Esophagus (tissue), 2 donors: ENCODE measurements around the gene UBE2F. TPM values are rescaled to one million over a fixed set of nuclear protein-coding genes. Genes with fewer than 3 reads are reported as not detected.
"Not testable (repeated sequence)": the region's sequence is repeated elsewhere in the genome, so short reads cannot be mapped to it uniquely, and the experiment has no call there.

Experiments used
- H3K27ac ChIP-seq, 2 donors: one replicate each; pipeline ENCODE4 v1.5.1; 2013; ENCODE audit warnings: low read depth in 2 of 2, mild to moderate bottlenecking in 2 of 2, inconsistent platforms in 1 of 2, low read length in 1 of 2, moderate library complexity in 1 of 2
- H3K27me3 ChIP-seq, 2 donors: one replicate each; pipeline ENCODE4 v1.6.1; 2013; ENCODE audit warnings: low read length in 2 of 2, control low read depth in 1 of 2, mild to moderate bottlenecking in 1 of 2; ENCODE audit not compliant: insufficient read depth in 2 of 2, control insufficient read depth in 1 of 2
- H3K36me3 ChIP-seq, 2 donors: one replicate each; pipeline ENCODE4 v1.6.1; 2013; ENCODE audit warnings: low read length in 1 of 2; ENCODE audit not compliant: control insufficient read depth in 2 of 2, insufficient read depth in 2 of 2
- H3K4me1 ChIP-seq, 2 donors: one replicate each; pipeline ENCODE4 v1.6.1; 2013; ENCODE audit warnings: low read length in 1 of 2; ENCODE audit not compliant: control insufficient read depth in 2 of 2, insufficient read depth in 2 of 2
- H3K4me3 ChIP-seq, 2 donors: one replicate each; pipeline ENCODE4 v1.5.1; 2013; ENCODE audit warnings: low read length in 2 of 2, mild to moderate bottlenecking in 2 of 2, low read depth in 1 of 2, moderate library complexity in 1 of 2
- H3K9me3 ChIP-seq, 2 donors: one replicate each; pipeline ENCODE4 v1.6.1; 2013; ENCODE audit warnings: mild to moderate bottlenecking in 2 of 2, low read depth in 1 of 2, low read length in 1 of 2, moderate library complexity in 1 of 2; ENCODE audit not compliant: control insufficient read depth in 2 of 2, insufficient read depth in 1 of 2
- WGBS, 2 donors: extraction: QIAGEN DNeasy Blood & Tissue Kit; methylation state at CpG; one replicate each; pipeline ENCODE4 v1.1.7; 2013; 5-methylcytosine and 5-hydroxymethylcytosine counted together
- polyA plus RNA-seq, 2 donors: library from polyadenylated mRNA; stranded (reverse); fragments of 200-250 nt; gene quantifications; one replicate each; pipeline ENCODE4 v1.2.3, GENCODE V29; 2013
- donor health status: healthy with polysubstance abuse.
- donor health status: Bipolar disorder and iron deficiency.

The UBE2F gene
- polyA plus RNA-seq, 2 donors: 45.5 to 52.3 TPM

DNA sequence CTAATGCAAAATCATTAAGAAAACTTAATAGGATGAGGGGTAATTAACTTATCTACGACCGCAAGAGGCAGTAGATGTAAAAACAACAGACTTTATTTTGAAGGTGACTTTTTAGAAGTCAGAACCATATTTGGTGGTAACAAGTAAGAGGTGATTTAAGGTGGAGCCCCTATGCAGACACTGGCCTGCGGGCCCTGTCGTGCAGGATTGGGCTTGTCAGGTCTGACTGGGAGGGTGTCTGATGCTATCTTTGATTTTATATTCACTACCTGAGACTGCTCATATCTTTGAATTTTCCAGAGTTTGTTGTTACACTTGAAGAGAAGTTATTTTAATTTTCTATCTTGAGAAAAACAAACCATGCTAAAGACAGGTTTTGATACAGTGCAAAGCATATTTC, 64.9 kb downstream of the UBE2F start:
- H3K4me1 ChIP-seq: peaks cover 5 to 11% of the 10 kb centered on the region in 2 donors
- WGBS, 2 donors: 56 to 59% methylated on average over 4 of the region's 4 CpGs
- H3K27me3 ChIP-seq: no peaks in the 10 kb centered on the region
- H3K36me3 ChIP-seq: peaks cover 3 to 17% of the 10 kb centered on the region in 2 donors
- no peak overlapping the region for H3K4me3 ChIP-seq
- H3K27ac ChIP-seq: no peak overlapping the region
- H3K9me3 ChIP-seq: no peaks in the 10 kb centered on the region

DNA sequence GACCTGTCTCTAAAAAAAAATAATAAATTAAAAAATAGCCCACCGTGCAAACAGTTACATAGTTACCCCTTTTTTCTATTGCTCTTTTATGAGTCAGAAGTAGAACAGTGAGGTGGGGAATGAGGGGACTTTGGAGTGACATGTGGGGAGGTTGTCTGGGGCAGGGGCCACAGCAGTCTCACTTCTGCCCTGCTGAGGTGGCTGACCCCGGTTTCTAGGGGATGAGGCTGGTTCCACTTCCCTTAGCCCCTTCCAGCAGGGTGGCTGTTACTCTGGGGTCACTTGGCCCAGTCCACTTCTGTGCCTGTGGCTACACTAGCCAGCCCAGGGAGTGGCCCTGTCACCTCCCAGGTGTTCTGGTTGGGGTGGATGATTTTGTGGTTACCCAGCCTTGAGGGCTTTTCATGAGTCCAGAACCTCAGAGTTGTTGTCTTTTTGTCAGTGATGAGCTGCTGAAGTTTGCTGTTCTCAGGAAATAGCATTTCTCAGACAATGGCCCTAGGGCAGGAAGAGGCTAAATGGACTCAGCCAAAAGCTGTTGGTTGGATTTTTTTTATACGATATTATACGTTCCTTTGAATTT, 66.0 kb downstream of the UBE2F start:
- peaks cover 3 to 19% of the 10 kb centered on the region in 2 donors for H3K36me3 ChIP-seq
- 43 to 66% methylated on average over 4 of the region's 4 CpGs for WGBS, 2 donors
- H3K27ac ChIP-seq: no peak overlapping the region

DNA sequence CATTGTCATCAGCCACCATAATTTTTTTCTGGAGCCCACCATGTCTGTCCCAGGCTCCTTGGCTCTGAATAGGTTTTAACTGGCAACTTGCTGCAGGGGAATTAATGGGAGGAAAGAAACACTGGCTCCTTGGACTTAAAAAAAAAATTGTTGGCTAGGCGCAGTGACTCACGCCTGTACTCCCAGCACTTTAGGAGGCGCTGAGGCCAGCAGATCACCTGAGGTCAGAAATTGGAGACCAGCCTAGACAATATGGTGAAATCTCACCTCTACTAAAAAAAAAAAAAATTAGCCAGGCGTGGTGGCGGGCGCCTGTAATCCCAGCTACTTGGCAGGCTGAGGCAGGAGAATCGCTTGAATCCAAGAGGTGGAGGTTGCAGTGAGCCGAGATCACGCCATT, 67.2 kb downstream of the UBE2F start:
- not testable (repeated sequence) for H3K4me3 ChIP-seq, H3K9me3 ChIP-seq, H3K27me3 ChIP-seq, H3K27ac ChIP-seq
- Histone ChIP-seq H3K36me3 (peaks cover 3 to 25% of the 10 kb centered on the region in 2 donors), H3K4me1 (peaks cover 5 to 13% of the 10 kb centered on the region in 2 donors)
- 54 to 74% methylated on average over 9 of the region's 9 CpGs for WGBS, 2 donors

More for the DNA sequence above, 66.0 kb downstream of the UBE2F start:
- Histone ChIP-seq H3K4me1 (peaks cover 5 to 11% of the 10 kb centered on the region in 2 donors), H3K27me3 (no peaks in the 10 kb centered on the region), H3K4me3 (no peak overlapping the region), H3K9me3 (no peaks in the 10 kb centered on the region)

DNA sequence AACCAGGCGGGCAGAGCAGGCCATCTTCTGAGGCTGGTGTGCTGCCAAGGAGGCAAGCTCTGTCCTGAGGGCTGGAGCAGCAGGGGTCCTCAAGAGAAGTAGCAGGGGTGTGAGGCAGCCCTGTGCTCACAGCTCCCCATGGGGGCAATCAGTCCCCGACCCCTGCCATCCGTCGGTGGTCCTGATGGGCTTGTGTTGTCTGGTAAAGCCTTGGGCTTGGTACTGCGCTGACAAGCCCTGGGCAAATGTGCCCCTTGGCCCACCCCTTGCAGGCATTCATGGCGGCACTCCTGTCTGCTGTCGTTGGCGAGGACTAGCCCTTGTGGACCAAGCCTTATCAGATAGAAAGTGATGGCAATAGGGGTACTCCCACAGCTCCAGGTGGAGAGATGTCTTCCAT, 71.4 kb downstream of the UBE2F start:
- Histone ChIP-seq H3K27me3 (no peaks in the 10 kb centered on the region), H3K36me3 (peaks cover 7 to 26% of the 10 kb centered on the region in 2 donors), H3K4me1 (peaks cover 0 to 10% of the 10 kb centered on the region in 2 donors), H3K4me3 (no peak overlapping the region), H3K9me3 (no peaks in the 10 kb centered on the region), H3K27ac (no peak overlapping the region)
- 96% methylated on average over 8 of the region's 8 CpGs for WGBS, 2 donors

DNA sequence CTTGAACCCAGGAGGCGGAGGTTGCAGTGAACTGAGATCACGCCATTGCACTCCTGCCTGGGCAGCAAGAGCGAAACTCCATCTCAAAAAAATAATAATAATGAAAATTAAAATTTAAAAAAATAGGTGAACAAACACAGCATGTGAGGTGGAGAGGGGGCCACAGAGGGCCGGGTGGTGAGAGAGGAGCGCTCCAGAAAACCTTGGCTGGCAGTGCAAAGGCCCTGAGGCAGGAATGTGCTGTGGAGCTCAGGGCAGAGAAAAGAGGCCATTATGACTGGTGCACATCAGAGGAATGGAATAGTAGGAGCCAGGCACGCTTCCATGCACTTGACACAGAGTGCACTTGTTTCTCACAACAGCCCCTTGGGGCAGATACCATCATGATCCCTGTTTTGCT, 72.3 kb downstream of the UBE2F start:
- 85 to 90% methylated on average over 6 of the region's 6 CpGs for WGBS, 2 donors
- Histone ChIP-seq H3K4me3 (no peak overlapping the region), H3K27me3 (no peaks in the 10 kb centered on the region), H3K36me3 (peaks cover 7 to 26% of the 10 kb centered on the region in 2 donors), H3K9me3 (no peaks in the 10 kb centered on the region), H3K4me1 (peaks cover 0 to 6% of the 10 kb centered on the region in 2 donors), H3K27ac (no peak overlapping the region)

DNA sequence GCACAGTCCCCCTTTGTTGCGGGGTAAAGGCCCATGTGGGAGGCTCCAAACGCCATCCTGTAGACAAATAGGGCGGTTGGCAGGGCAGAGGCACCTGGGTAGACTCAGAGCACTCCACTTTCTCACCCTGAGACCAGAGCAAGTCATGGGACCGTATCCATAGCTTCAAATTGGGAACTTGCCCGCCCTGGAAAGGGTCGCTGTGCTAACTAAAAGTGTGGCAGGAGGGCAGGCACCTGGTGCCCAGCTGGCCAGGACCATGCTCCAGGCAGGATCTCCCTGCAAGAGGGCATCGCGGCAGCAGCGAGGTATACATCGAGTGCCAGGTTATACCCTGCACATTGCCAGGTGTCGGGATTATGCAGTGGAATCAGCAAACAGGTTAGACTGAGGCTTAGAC, 73.2 kb downstream of the UBE2F start:
- H3K36me3 ChIP-seq: peaks cover 7 to 26% of the 10 kb centered on the region in 2 donors
- no peaks in the 10 kb centered on the region for H3K27me3 ChIP-seq
- no peak overlapping the region for H3K27ac ChIP-seq
- H3K4me1 ChIP-seq: peaks cover 0 to 6% of the 10 kb centered on the region in 2 donors
- H3K9me3 ChIP-seq: no peaks in the 10 kb centered on the region
- H3K4me3 ChIP-seq: no peak overlapping the region
- WGBS, 2 donors: 94 to 95% methylated on average over 11 of the region's 11 CpGs

DNA sequence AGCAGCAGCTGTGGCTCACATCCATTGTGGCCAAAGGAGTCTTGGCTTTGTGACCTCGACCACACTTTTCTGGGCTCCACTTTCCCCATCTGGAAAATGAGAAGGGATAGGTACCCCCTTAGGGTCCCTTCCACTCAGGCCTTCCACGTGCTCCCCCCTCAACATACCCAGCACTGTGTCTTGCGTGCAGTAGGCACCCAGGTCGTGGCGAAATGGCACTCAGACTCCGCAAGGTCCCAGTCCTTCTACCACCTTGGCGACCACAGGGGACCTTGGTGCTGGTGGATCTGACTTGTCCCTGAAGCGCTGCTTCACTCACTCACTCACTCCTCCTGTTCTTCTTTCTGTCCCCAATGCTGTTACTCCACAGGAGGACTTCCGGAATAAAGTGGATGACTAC, 74.1 kb downstream of the UBE2F start:
- peaks cover 7 to 23% of the 10 kb centered on the region in 2 donors for H3K36me3 ChIP-seq

DNA sequence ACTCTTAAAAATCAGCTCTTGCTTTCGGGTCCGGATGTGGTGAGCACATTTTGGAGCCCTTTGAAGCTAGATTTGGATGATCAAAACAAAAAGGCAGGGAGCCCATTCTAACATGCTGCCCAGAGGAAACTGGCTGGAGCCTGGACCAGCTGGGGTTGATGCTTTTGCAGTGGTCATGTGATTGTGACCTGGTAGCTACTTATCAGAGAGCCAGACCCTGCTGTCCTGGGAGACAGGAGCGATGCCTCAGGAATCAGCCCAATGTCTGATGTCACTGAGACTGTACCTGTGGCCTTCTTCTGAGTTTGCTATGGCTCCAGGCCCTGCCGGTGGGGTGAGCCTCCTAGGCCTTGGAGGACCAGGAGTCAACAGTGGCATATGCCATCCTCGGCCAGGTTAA, 75.3 kb downstream of the UBE2F start:
- Histone ChIP-seq H3K27me3 (no peaks in the 10 kb centered on the region), H3K4me1 (peaks cover 0 to 6% of the 10 kb centered on the region in 2 donors), H3K36me3 (peaks cover 7 to 26% of the 10 kb centered on the region in 2 donors), H3K9me3 (no peaks in the 10 kb centered on the region), H3K4me3 (no peak overlapping the region), H3K27ac (no peak overlapping the region)
- WGBS, 2 donors: 87 to 88% methylated on average over 5 of the region's 5 CpGs

More for the DNA sequence above, 74.1 kb downstream of the UBE2F start:
- no peak overlapping the region for H3K4me3 ChIP-seq
- no peak overlapping the region for H3K27ac ChIP-seq
- H3K4me1 ChIP-seq: peaks cover 0 to 6% of the 10 kb centered on the region in 2 donors
- 88 to 93% methylated on average over 9 of the region's 9 CpGs for WGBS, 2 donors
- no peaks in the 10 kb centered on the region for H3K9me3 ChIP-seq
- no peaks in the 10 kb centered on the region for H3K27me3 ChIP-seq

DNA sequence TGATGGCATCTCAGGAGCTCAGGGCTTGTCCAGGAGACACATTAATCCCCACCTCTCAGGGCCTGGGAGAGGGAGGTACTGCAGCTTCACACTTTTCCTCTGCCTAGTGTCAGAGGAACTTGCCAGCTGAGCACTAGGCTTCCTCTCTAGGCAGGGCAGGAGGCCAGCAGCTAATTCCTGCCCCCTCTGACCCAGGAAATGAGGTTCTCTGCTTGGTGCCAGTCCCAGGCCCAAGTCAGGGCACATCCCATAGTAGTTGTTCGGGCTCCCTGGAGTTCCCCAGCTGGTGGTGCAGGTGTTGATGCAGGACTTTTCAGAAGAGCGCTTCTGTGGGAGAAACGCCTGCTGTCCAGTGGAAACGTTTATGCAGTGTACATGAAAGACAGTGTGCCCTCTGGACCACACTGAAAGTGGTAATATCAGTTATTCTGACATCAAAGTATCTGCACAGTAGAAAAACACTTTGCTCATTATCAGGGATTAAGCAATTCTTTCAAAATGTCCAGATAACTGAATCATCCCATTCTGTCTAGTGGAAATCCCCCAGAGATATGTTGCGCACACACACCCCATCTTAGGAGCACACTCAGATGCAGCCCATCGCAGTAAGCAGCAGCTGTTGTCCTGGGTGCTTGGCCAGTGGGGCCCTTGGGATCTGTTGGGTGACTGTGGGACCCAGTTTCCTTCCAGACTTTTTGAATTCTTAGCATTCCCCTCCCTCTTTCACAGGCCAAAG, 76.2 kb downstream of the UBE2F start:
- Histone ChIP-seq H3K4me3 (no peak overlapping the region), H3K4me1 (peaks cover 0 to 6% of the 10 kb centered on the region in 2 donors), H3K9me3 (no peaks in the 10 kb centered on the region), H3K27me3 (no peaks in the 10 kb centered on the region), H3K36me3 (peaks cover 7 to 23% of the 10 kb centered on the region in 2 donors), H3K27ac (peak overlapping the region in 1 of 2 donors; percentile 47)
- WGBS, 2 donors: 54 to 59% methylated on average over 6 of the region's 6 CpGs
